Adipocyte (in vitro differentiated cells): ENCODE results near the gene SLC8A1.
A peak's percentile ranks its signal among the peaks of the same experiment; 100 is the strongest.

Source experiments
- DNase-seq: peaks from one replicate; pipeline ENCODE4 v3.0.0-alpha.2; 2015; ENCODE audit warnings: low read depth
- H3K27me3 ChIP-seq: replicated peaks from 2 replicates; pipeline ENCODE4 v1.7.0; 2013; ENCODE audit warnings: mild to moderate bottlenecking, low read length, moderate library complexity; ENCODE audit not compliant: control insufficient read depth, insufficient read depth
- H3K36me3 ChIP-seq: 2 replicates; pipeline ENCODE4 v1.7.0; 2013; ENCODE audit warnings: low read length, mild to moderate bottlenecking, moderate library complexity; ENCODE audit not compliant: control insufficient read depth, insufficient read depth, severe bottlenecking
- H3K4me1 ChIP-seq: 2 replicates; pipeline ENCODE4 v1.7.0; 2013; ENCODE audit warnings: mild to moderate bottlenecking, low read length, moderate library complexity; ENCODE audit not compliant: control insufficient read depth, insufficient read depth
- H3K4me3 ChIP-seq: 2 replicates; pipeline ENCODE4 v1.7.0; 2013; ENCODE audit warnings: mild to moderate bottlenecking, low read length, moderate library complexity
- H3K9ac ChIP-seq: 2 replicates; pipeline ENCODE4 v1.7.0; 2013; ENCODE audit warnings: mild to moderate bottlenecking, low read length, moderate library complexity
- H3K9me3 ChIP-seq: 2 replicates; pipeline ENCODE4 v1.7.0; 2013; ENCODE audit warnings: mild to moderate bottlenecking, low read length, moderate library complexity; ENCODE audit not compliant: control insufficient read depth

The SLC8A1 gene

DNA sequence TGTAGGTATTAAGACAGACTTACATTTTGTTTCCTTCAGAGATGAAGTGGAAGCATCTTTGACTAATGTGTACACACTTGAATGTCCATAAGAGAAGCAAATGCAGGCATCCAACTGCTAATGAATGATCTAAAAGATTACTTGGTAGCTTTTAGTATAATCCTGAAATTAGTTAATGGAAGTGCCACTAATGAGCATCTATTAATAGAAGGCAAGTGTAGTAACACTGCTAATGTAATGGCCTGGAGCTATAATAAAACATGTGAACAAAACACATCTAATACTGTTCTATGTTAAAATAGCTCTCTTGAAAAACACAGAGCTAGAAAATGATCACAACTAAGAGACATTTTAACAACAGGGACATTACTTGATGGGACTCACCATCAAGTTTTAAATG, 225.3 kb downstream of the SLC8A1 start:
- no peaks in the 10 kb centered on the region for H3K36me3 ChIP-seq
- no peak for DNase-seq
- no peaks in the 10 kb centered on the region for H3K9me3 ChIP-seq
- H3K4me3 ChIP-seq, result no peak overlapping the region
- no peak overlapping the region for H3K9ac ChIP-seq
- no peaks in the 10 kb centered on the region for H3K4me1 ChIP-seq
- H3K27me3 ChIP-seq, result no peaks in the 10 kb centered on the region

DNA sequence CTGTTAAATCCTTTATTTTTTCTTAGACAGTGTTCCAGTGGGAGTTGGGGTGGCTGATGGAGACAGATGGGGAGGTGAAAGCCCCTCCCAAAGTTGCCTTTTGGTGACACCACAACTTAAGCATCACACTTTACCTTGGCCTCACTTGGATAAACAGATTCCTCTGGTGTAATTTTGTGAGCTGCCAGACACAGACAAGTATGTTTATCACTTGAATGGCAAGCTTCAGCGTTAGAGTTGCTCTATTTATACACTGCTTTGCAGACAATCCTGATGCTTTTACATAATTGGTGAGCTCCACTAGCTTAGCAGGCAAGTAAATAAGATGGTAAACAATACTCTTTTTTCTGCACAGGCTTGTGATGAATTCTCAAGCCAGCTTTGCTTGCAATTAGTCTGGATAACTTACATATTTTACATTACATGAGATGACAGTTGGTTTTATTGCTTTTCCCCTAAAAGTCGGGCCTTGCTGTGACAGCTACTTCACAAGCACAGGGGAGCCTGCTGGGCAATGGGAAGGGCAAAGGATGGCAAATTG, 226.2 kb downstream of the SLC8A1 start:
- no peak overlapping the region for H3K4me3 ChIP-seq
- H3K9me3 ChIP-seq, result no peaks in the 10 kb centered on the region
- no peak overlapping the region for H3K9ac ChIP-seq
- no peaks in the 10 kb centered on the region for H3K27me3 ChIP-seq
- H3K4me1 ChIP-seq, result no peaks in the 10 kb centered on the region
- DNase-seq, result no peak
- H3K36me3 ChIP-seq, result no peaks in the 10 kb centered on the region

DNA sequence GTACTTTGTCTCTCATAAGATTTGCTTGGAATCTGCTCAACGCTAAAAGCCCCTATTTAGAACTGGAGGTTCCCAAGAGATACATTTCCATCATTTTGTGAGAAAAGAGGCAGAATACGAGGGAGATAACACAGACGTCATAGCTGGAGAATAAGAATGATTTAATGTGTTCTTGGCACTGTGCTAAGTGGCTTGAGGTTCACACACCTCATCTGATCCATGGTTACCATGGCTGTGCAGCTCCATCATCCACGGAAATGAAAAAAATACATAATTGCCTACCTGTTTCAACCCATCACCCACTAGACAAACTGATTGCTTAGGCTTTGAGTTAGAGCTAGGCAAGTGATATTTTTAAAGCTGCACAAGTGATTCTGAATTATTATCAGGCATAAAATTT, 227.6 kb downstream of the SLC8A1 start:
- no peaks in the 10 kb centered on the region for H3K36me3 ChIP-seq

DNA sequence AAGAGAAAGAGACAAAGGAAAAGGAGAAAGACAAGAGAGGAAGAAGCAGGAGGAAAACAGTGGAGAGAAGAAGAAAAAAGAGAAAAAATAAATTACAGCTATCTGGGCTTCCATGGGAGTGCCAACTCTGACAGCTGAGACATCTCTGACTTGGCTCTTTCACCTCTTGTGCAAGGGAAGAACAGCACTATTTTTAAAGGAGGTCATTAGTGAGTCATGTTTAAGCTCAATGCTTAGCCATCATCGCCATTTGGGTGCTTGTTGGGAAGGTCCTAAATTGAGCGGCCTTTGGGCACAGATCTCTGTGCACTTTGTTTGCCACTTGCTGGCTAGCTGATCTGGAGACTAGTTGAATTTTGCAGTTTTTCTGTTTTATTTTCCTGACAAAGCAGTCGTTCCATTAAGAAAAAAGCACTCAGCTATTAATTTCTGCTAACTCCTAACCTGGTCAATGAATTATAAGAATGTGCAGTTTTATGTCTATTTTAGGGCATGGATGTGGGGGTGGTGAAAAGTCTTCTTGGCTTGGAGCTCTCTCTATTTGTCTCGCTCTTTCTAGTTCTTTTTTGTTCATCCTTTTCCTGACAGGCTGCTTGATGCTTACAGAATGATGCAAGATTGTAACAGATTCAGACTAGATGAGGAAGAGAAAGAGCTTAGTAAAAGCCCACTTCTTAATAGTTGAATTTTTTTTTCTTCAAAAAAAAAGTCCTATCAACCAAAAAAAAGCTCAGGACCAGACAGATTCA, 231.5 kb downstream of the SLC8A1 start:
- Histone ChIP-seq H3K4me1 (peaks cover 21% of the 10 kb centered on the region), H3K9ac (no peak overlapping the region), H3K4me3 (no peak overlapping the region), H3K9me3 (no peaks in the 10 kb centered on the region), H3K36me3 (no peaks in the 10 kb centered on the region), H3K27me3 (no peaks in the 10 kb centered on the region)
- no peak for DNase-seq

More for the DNA sequence above, 227.6 kb downstream of the SLC8A1 start:
- Histone ChIP-seq H3K9ac (no peak overlapping the region), H3K9me3 (no peaks in the 10 kb centered on the region), H3K27me3 (no peaks in the 10 kb centered on the region), H3K4me3 (no peak overlapping the region), H3K4me1 (peaks cover 12% of the 10 kb centered on the region)
- DNase-seq, result no peak

DNA sequence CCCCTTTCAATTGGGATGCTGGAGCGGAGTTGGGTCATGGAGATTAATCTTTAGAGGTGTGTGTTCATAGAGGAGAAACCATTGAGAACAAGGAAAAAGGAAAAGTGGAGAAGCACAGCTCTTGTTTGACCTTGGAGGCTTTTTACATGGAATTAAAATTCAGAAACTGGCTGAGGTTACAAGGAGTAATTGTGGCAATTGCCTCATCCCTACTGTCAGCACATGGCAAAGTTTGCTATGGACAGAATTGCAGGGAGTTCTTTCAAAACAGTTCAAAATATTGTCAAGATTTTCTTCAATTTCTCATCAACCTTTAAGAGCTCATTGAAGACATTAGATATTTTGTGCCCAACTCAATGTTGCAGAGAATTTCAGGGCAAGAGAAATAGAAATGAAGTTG, 232.7 kb downstream of the SLC8A1 start:
- no peaks in the 10 kb centered on the region for H3K36me3 ChIP-seq
- H3K4me3 ChIP-seq, result no peak overlapping the region
- no peak for DNase-seq

DNA sequence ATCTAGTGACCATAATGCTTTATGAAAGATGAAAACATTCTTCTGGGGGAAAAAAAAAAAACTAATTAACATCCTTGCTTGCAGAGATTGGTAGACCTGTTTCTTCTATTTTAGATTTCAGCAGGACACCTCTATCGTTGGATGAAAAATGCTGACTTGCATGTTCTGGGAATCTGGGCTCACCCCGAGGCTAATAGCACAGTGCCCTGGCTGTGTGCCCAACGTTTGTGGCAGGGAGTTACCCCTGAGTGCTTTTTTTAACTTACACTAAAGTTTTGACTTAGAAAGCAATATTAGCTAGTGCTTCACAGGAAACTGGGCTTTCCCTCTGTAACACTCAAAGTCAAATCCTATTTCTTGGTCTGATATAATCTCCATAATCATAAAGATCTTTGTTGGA, 233.2 kb downstream of the SLC8A1 start:
- H3K27me3 ChIP-seq, result no peaks in the 10 kb centered on the region
- no peak overlapping the region for H3K9ac ChIP-seq
- no peak overlapping the region for H3K4me3 ChIP-seq
- DNase-seq, result no peak
- H3K4me1 ChIP-seq, result peaks cover 26% of the 10 kb centered on the region
- H3K36me3 ChIP-seq, result no peaks in the 10 kb centered on the region
- H3K9me3 ChIP-seq, result no peaks in the 10 kb centered on the region

More for the DNA sequence above, 232.7 kb downstream of the SLC8A1 start:
- Histone ChIP-seq H3K9me3 (no peaks in the 10 kb centered on the region), H3K4me1 (peaks cover 21% of the 10 kb centered on the region), H3K9ac (no peak overlapping the region), H3K27me3 (no peaks in the 10 kb centered on the region)

DNA sequence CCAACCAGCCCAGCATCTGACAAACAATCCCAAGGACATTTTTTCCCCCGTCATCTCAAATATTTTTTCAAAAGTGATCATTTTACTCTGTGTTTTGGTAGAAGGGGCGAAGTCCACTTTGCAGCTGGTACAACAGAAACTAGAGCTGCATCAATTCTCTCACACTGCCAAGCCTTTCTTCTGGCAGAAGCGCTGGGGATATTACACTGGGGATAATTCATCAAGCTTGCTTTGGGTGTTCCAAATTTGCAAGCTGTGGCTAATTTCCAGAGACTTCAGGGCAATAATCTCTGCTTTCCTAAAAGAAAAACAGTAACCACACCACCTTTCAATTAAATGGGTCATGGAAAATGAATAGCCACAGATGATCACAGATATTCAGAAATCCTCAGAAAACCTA, 238.3 kb downstream of the SLC8A1 start:
- H3K9me3 ChIP-seq, result no peaks in the 10 kb centered on the region
- H3K27me3 ChIP-seq, result no peaks in the 10 kb centered on the region
- no peaks in the 10 kb centered on the region for H3K36me3 ChIP-seq
- no peak for DNase-seq
- H3K9ac ChIP-seq, result no peak overlapping the region
- peaks cover 14% of the 10 kb centered on the region for H3K4me1 ChIP-seq
- no peak overlapping the region for H3K4me3 ChIP-seq

DNA sequence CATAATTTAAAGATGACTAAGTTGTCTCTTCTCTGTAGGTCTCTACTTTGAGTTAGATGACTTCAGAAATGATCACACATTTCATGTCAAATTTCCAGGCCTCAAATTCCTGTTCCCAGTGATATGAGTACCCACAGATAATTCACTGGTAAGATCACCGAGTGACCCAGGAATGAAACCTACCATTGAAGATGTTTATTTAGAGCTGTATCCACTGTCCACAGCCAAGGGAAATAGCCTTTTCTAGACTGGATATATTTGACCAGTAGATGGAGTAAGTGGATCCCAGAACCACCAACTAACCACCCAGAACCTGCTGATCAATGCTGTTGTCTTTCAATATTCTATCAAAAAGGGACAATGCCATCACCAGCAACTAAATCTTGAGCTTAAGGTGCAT, 238.8 kb downstream of the SLC8A1 start:
- Histone ChIP-seq H3K27me3 (no peaks in the 10 kb centered on the region), H3K4me1 (peaks cover 12% of the 10 kb centered on the region), H3K9me3 (no peaks in the 10 kb centered on the region), H3K36me3 (no peaks in the 10 kb centered on the region), H3K9ac (no peak overlapping the region), H3K4me3 (no peak overlapping the region)
- peak; percentile 54 for DNase-seq

DNA sequence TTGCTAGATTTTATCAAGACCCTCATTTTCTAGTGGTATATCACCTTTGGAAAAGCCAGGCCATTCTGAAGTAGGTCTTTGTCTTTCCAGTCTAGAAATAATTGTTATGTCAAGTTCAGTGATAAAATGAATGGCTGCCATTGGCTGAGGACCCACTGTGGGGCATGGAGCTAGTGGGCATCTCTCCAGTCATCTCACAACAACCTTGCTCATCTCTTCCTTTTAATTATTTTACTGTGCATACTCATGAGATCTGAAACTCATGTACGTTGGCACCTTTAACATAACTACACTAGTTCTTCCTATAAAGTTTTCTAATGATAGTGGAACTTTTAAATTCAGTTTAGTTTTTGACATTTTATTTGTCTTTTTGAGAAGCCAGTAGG, 240.9 kb downstream of the SLC8A1 start:
- no peak for DNase-seq
- H3K27me3 ChIP-seq, result no peaks in the 10 kb centered on the region
- H3K36me3 ChIP-seq, result no peaks in the 10 kb centered on the region
- no peak overlapping the region for H3K9ac ChIP-seq
- H3K4me3 ChIP-seq, result no peak overlapping the region
- H3K4me1 ChIP-seq, result peaks cover 12% of the 10 kb centered on the region
- H3K9me3 ChIP-seq, result no peaks in the 10 kb centered on the region

DNA sequence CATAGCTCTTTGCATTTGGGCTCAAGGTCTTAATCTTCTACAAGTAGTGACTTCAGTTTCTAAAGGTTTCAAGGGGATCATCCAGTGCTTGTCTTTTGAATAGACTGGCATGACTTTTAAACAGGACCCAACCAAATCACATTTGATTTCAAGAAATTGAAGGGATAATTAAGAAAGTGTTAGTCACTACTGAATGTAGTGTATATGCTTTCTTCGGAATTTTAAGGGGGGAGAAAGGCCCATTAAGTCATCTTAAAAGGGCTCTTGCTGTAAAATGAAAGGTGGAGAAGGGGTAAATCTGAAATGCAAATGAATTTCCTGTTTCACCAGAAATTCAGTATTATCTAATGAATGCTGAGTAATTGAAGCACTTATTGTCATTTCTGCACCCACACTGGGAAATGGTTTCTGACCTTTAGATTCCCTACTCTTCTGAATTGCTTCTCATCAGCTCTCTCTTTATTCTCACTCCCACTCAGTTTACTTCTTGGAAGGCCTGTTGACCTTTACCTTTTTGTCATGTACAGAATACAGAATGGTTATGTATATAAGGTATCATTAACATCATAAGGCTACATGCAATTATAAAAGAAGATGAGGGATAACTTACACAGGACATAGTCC, 241.4 kb downstream of the SLC8A1 start:
- Histone ChIP-seq H3K27me3 (no peaks in the 10 kb centered on the region), H3K9me3 (no peaks in the 10 kb centered on the region), H3K4me1 (peaks cover 12% of the 10 kb centered on the region), H3K4me3 (no peak overlapping the region), H3K36me3 (no peaks in the 10 kb centered on the region), H3K9ac (no peak overlapping the region)
- no peak for DNase-seq

DNA sequence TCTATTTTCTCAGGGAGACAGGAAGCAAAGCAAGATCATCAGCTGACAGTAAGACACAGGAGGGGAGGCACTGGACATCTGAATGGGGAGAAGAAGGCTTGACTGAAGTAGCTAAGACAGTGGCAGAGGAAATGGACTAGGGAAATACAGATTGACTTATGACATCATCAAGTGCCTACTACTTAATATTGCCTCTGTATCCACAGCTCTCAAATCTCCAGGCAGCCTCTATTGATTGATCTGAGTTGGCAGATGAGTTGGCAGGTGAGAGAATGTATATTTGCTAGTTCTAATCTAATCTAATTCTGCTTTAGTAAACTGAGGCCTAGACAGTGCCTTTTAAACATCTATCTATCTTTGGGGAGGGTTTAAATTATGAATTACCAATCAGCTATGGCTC, 242.1 kb downstream of the SLC8A1 start:
- no peak for DNase-seq

More for the DNA sequence above, 242.1 kb downstream of the SLC8A1 start:
- H3K36me3 ChIP-seq, result no peaks in the 10 kb centered on the region
- H3K27me3 ChIP-seq, result no peaks in the 10 kb centered on the region
- peaks cover 12% of the 10 kb centered on the region for H3K4me1 ChIP-seq
- no peak overlapping the region for H3K4me3 ChIP-seq
- no peak overlapping the region for H3K9ac ChIP-seq
- H3K9me3 ChIP-seq, result no peaks in the 10 kb centered on the region
